Glutamatergic neuron (in vitro differentiated cells): Measurements from ENCODE around the gene AMBN. TPM values are rescaled to one million over a fixed set of nuclear protein-coding genes. Genes with fewer than 3 reads are reported as not detected.

Source experiments
- DNase-seq: peaks from one replicate; pipeline ENCODE4 v3.0.0; 2022
- H3K27ac Mint-ChIP-seq: one replicate; pipeline ENCODE4 v1.8.0; 2020; ENCODE audit warnings: mild to moderate bottlenecking, mixed read lengths, inconsistent platforms; ENCODE audit not compliant: unreplicated experiment
- H3K27me3 Mint-ChIP-seq: one replicate; pipeline ENCODE4 v1.8.0; 2020; ENCODE audit warnings: mild to moderate bottlenecking, moderate library complexity, mixed read lengths, inconsistent platforms; ENCODE audit not compliant: unreplicated experiment
- H3K36me3 Mint-ChIP-seq: one replicate; pipeline ENCODE4 v1.8.0; 2020; ENCODE audit warnings: mild to moderate bottlenecking, mixed read lengths, inconsistent platforms; ENCODE audit not compliant: unreplicated experiment
- H3K4me1 Mint-ChIP-seq: one replicate; pipeline ENCODE4 v1.8.0; 2020; ENCODE audit warnings: mild to moderate bottlenecking, low read depth, mixed read lengths, inconsistent platforms; ENCODE audit not compliant: unreplicated experiment
- H3K4me3 Mint-ChIP-seq: one replicate; pipeline ENCODE4 v1.8.0; 2020; ENCODE audit warnings: mild to moderate bottlenecking, mixed read lengths, inconsistent platforms; ENCODE audit not compliant: unreplicated experiment
- H3K9me3 Mint-ChIP-seq: one replicate; pipeline ENCODE4 v1.8.0; 2020; ENCODE audit warnings: mild to moderate bottlenecking, moderate library complexity, mixed read lengths, inconsistent platforms; ENCODE audit not compliant: unreplicated experiment
- CTCF ChIP-seq: fragments of 200-600 bp; sonication (generic); IDR thresholded peaks from one replicate; pipeline ENCODE4 v1.5.0; 2021; ENCODE audit not compliant: partially characterized antibody, unreplicated experiment
- total RNA-seq: library from RNA; stranded (reverse); fragmentation: NEBNext Ultra II Directional; extraction: Animal tissue kit (Norgen Biotek cat#: 25700); gene quantifications from one replicate; pipeline ENCODE4 v1.2.1, GENCODE V29; 2021; ENCODE audit not compliant: unreplicated experiment

The AMBN gene
- total RNA-seq, 1 donor from 2014 or later, result not detected

- H3K4me3 Mint-ChIP-seq, result no peak overlapping the region
- no peaks in the 10 kb centered on the region for H3K27me3 Mint-ChIP-seq
- H3K27ac Mint-ChIP-seq, result no peak overlapping the region
- no peak for TF ChIP-seq CTCF
- H3K4me1 Mint-ChIP-seq, result peaks cover under 1% of the 10 kb centered on the region
- no peak for DNase-seq
- no peaks in the 10 kb centered on the region for H3K9me3 Mint-ChIP-seq
- H3K36me3 Mint-ChIP-seq, result no peaks in the 10 kb centered on the region
Observed at GRCh38 chr4:70606459-70606858, 14.4 kb downstream of the AMBN start.

- Mint-ChIP-seq H3K4me1 (no peaks in the 10 kb centered on the region), H3K27ac (no peak overlapping the region), H3K4me3 (no peak overlapping the region), H3K36me3 (no peaks in the 10 kb centered on the region), H3K9me3 (no peaks in the 10 kb centered on the region), H3K27me3 (no peaks in the 10 kb centered on the region)
- DNase-seq, result no peak
- TF ChIP-seq CTCF, result no peak
Observed at GRCh38 chr4:70607334-70607853, 15.3 kb downstream of the AMBN start.

GRCh38 chr4:70608324-70608723 is 16.3 kb downstream of the AMBN start:
- no peak for DNase-seq
- Mint-ChIP-seq H3K36me3 (no peaks in the 10 kb centered on the region), H3K4me1 (no peaks in the 10 kb centered on the region), H3K4me3 (no peak overlapping the region), H3K27ac (no peak overlapping the region), H3K9me3 (no peaks in the 10 kb centered on the region), H3K27me3 (no peaks in the 10 kb centered on the region)
- TF ChIP-seq CTCF, result no peak

GRCh38 chr4:70613306-70614183 is 21.5 kb downstream of the AMBN start:
- TF ChIP-seq CTCF, result no peak
- no peak for DNase-seq
- H3K27me3 Mint-ChIP-seq, result peaks cover 3% of the 10 kb centered on the region
- no peaks in the 10 kb centered on the region for H3K36me3 Mint-ChIP-seq
- no peak overlapping the region for H3K4me3 Mint-ChIP-seq
- H3K9me3 Mint-ChIP-seq, result no peaks in the 10 kb centered on the region
- no peak overlapping the region for H3K27ac Mint-ChIP-seq
- H3K4me1 Mint-ChIP-seq, result no peaks in the 10 kb centered on the region

- H3K4me3 Mint-ChIP-seq, result no peak overlapping the region
- H3K9me3 Mint-ChIP-seq, result no peaks in the 10 kb centered on the region
- no peaks in the 10 kb centered on the region for H3K36me3 Mint-ChIP-seq
- DNase-seq, result no peak
- no peak for TF ChIP-seq CTCF
- H3K27ac Mint-ChIP-seq, result no peak overlapping the region
- peaks cover 3% of the 10 kb centered on the region for H3K27me3 Mint-ChIP-seq
- H3K4me1 Mint-ChIP-seq, result no peaks in the 10 kb centered on the region
Observed at GRCh38 chr4:70614184-70614555, 22.1 kb downstream of the AMBN start.
